HL-60 (cell line): Measurements from ENCODE around the gene EOGT.

Experiments
- DNase-seq, 2 experiments: peaks; one replicate each; pipeline ENCODE4 v3.0.0-alpha.2; 2010 to 2020; ENCODE audit warnings: low read depth in 1 of 2, low spot score in 1 of 2
- H3K27ac ChIP-seq: fragments of 250-450 bp; sonication (Bioruptor Pico); replicated peaks from 2 replicates; pipeline ENCODE4 v1.5.1; 2020; ENCODE audit warnings: mild to moderate bottlenecking, moderate library complexity
- H3K27me3 ChIP-seq: fragments of 250-450 bp; sonication (Bioruptor Pico); 2 replicates; pipeline ENCODE4 v1.5.1; 2021; ENCODE audit warnings: mild to moderate bottlenecking, moderate library complexity; ENCODE audit not compliant: insufficient read depth, poor library complexity, severe bottlenecking
- H3K4me3 ChIP-seq: replicated peaks from 2 replicates; pipeline ENCODE4 v1.5.1; 2011; ENCODE audit warnings: mild to moderate bottlenecking, control low read depth, low read length; ENCODE audit not compliant: insufficient read depth
- GABPA ChIP-seq: IDR thresholded peaks from 2 replicates; pipeline ENCODE4 v1.6.1; 2012; ENCODE audit warnings: low read depth
- POLR2AphosphoS5 ChIP-seq: IDR thresholded peaks from 2 replicates; pipeline ENCODE4 v1.6.1; 2012; ENCODE audit warnings: low read depth
- SPI1 ChIP-seq: IDR thresholded peaks from 2 replicates; pipeline ENCODE4 v1.6.1; 2012; ENCODE audit warnings: low read depth, mild to moderate bottlenecking, borderline replicate concordance
- TF ChIP-seq, protein P1 (sequence below): IDR thresholded peaks from 2 replicates; pipeline ENCODE4 v1.6.1; 2012; ENCODE audit warnings: low read depth; ENCODE audit not compliant: insufficient replicate concordance
- TF ChIP-seq, protein P2 (sequence below): IDR thresholded peaks from one replicate; pipeline ENCODE4 v1.5.1; 2011; ENCODE audit warnings: low read length, control low read depth, inconsistent platforms; ENCODE audit not compliant: insufficient read depth

The EOGT gene

DNA sequence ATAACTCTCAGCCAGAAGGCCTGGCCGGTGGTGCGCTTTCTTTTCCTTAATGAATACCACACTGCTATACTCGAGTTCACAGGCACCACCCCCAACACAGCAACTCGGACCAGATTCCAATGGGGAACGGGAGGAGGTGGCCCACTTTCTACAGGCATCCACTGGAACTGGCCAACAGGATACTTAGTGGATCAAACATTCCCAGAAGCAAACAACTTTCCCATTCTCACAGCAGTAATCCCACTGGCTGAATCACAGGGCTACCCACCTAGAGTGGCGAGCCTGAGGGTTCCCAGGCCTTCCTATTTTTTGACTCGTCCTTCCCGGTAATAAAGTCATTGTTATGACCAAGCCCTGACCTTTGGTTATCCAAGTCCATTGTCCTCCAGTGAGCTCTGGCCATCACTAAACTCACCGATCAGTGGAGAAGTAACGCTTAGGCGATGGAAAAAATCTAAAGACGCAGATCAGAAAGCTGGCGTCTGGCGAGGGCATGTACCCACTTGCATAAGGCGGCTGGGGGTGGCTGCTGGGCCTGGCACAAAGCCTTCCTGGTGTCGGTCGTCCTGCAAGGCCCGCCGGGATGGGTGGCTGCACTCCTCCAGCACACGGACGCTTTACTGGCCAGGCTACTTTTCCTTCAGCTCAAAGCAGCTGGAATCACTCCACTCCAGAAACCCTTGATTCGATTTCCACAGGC lies 1.2 kb downstream of the EOGT start:
- TF ChIP-seq GABPA, result no peak
- no peak for TF ChIP-seq POLR2AphosphoS5
- TF ChIP-seq SPI1, result no peak
- Histone ChIP-seq H3K27me3 (no peaks in the 10 kb centered on the region), H3K27ac (no peak overlapping the region), H3K4me3 (no peak overlapping the region)
- no peak for DNase-seq

GRCh38 chr3:69011096-69011730 lies 2.3 kb downstream of the EOGT start:
- Histone ChIP-seq H3K27me3 (no peaks in the 10 kb centered on the region), H3K4me3 (no peak overlapping the region), H3K27ac (no peak overlapping the region)
- TF ChIP-seq SPI1 (no peak), GABPA (no peak), POLR2AphosphoS5 (no peak)
- TF ChIP-seq, protein P1, sequence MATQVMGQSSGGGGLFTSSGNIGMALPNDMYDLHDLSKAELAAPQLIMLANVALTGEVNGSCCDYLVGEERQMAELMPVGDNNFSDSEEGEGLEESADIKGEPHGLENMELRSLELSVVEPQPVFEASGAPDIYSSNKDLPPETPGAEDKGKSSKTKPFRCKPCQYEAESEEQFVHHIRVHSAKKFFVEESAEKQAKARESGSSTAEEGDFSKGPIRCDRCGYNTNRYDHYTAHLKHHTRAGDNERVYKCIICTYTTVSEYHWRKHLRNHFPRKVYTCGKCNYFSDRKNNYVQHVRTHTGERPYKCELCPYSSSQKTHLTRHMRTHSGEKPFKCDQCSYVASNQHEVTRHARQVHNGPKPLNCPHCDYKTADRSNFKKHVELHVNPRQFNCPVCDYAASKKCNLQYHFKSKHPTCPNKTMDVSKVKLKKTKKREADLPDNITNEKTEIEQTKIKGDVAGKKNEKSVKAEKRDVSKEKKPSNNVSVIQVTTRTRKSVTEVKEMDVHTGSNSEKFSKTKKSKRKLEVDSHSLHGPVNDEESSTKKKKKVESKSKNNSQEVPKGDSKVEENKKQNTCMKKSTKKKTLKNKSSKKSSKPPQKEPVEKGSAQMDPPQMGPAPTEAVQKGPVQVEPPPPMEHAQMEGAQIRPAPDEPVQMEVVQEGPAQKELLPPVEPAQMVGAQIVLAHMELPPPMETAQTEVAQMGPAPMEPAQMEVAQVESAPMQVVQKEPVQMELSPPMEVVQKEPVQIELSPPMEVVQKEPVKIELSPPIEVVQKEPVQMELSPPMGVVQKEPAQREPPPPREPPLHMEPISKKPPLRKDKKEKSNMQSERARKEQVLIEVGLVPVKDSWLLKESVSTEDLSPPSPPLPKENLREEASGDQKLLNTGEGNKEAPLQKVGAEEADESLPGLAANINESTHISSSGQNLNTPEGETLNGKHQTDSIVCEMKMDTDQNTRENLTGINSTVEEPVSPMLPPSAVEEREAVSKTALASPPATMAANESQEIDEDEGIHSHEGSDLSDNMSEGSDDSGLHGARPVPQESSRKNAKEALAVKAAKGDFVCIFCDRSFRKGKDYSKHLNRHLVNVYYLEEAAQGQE, result no peak
- TF ChIP-seq, protein P2, sequence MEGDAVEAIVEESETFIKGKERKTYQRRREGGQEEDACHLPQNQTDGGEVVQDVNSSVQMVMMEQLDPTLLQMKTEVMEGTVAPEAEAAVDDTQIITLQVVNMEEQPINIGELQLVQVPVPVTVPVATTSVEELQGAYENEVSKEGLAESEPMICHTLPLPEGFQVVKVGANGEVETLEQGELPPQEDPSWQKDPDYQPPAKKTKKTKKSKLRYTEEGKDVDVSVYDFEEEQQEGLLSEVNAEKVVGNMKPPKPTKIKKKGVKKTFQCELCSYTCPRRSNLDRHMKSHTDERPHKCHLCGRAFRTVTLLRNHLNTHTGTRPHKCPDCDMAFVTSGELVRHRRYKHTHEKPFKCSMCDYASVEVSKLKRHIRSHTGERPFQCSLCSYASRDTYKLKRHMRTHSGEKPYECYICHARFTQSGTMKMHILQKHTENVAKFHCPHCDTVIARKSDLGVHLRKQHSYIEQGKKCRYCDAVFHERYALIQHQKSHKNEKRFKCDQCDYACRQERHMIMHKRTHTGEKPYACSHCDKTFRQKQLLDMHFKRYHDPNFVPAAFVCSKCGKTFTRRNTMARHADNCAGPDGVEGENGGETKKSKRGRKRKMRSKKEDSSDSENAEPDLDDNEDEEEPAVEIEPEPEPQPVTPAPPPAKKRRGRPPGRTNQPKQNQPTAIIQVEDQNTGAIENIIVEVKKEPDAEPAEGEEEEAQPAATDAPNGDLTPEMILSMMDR, result no peak
- DNase-seq, result no peak

GRCh38 chr3:69009559-69010410 lies 3.7 kb downstream of the EOGT start:
- H3K27ac ChIP-seq, result no peak overlapping the region
- no peak for DNase-seq
- TF ChIP-seq, protein P2, result no peak
- TF ChIP-seq POLR2AphosphoS5, result no peak
- no peak for TF ChIP-seq SPI1
- TF ChIP-seq, protein P1, result no peak
- H3K4me3 ChIP-seq, result no peak overlapping the region
- no peaks in the 10 kb centered on the region for H3K27me3 ChIP-seq

- Histone ChIP-seq H3K27me3 (no peaks in the 10 kb centered on the region), H3K4me3 (no peak overlapping the region), H3K27ac (no peak overlapping the region)
- TF ChIP-seq SPI1 (no peak), POLR2AphosphoS5 (no peak), GABPA (no peak)
- TF ChIP-seq, protein P1, result no peak
- TF ChIP-seq, protein P2, result no peak
- no peak for DNase-seq
Observed at GRCh38 chr3:69008980-69009379, 4.5 kb downstream of the EOGT start.
